Ovary (tissue), 9 donors: Measurements from ENCODE around the gene DSCAML1. TPM values are rescaled to one million over a fixed set of nuclear protein-coding genes. Genes with fewer than 3 reads are reported as not detected.

Experiments
- DNase-seq, 5 donors: peaks; one replicate each; pipeline ENCODE4 v3.0.0-alpha.2; 2019 to 2020
- H3K27ac ChIP-seq, 2 donors: fragments of 200-600 bp; one replicate each; pipeline versions ENCODE4 v1.5.1 to v1.8.0; 2019 to 2022
- H3K27me3 ChIP-seq: fragments of 200-600 bp; one replicate; pipeline ENCODE4 v1.8.0; 2022
- H3K36me3 ChIP-seq: fragments of 200-600 bp; sonication (generic); one replicate; pipeline ENCODE4 v1.5.1; 2019
- H3K4me1 ChIP-seq: one replicate; pipeline ENCODE4 v1.8.1; 2013; ENCODE audit warnings: mild to moderate bottlenecking, moderate library complexity; ENCODE audit not compliant: insufficient read depth
- H3K4me3 ChIP-seq: fragments of 200-600 bp; sonication (generic); one replicate; pipeline ENCODE4 v1.5.1; 2017
- H3K9me3 ChIP-seq, 2 donors: fragments of 200-600 bp in 1 of 2; sonication (generic) in 1 of 2; one replicate each; pipeline versions ENCODE4 v1.5.1 to v1.8.1; 2013 to 2019; ENCODE audit warnings: mild to moderate bottlenecking in 1 of 2, moderate library complexity in 1 of 2
- CTCF ChIP-seq, 3 donors: fragments of 450-650 bp in 2 of 3; fragments of 200-600 bp in 1 of 3; IDR thresholded peaks; one replicate each; pipeline versions ENCODE4 v1.5.1 to v1.8.0; 2016 to 2022; ENCODE audit warnings: antibody characterized with exemption in 3 of 3, mild to moderate bottlenecking in 1 of 3
- EP300 ChIP-seq: sonication (generic); formaldehyde crosslinking; IDR thresholded peaks from one replicate; pipeline ENCODE4 v1.6.1; 2017; ENCODE audit warnings: antibody characterized with exemption
- POLR2A ChIP-seq: fragments of 450-650 bp; IDR thresholded peaks from one replicate; pipeline ENCODE4 v1.6.1; 2017; ENCODE audit warnings: antibody characterized with exemption, mild to moderate bottlenecking, moderate library complexity
- WGBS, 3 donors: extraction: QIAGEN DNeasy Blood & Tissue Kit in 1 of 3; methylation state at CpG; one replicate each; pipeline versions ENCODE4 v1.1.5 to v1.1.7; 2013 to 2017; 5-methylcytosine and 5-hydroxymethylcytosine counted together
- intact Hi-C, 4 donors: fragments of 100-400 bp; cut with DNase I; formaldehyde crosslinking; loops; one replicate each; pipeline versions ENCODE4 v1.11.0 to v1.15.1; 2022 to 2023
- polyA plus RNA-seq, 2 donors: library from polyadenylated mRNA; stranded (reverse); fragments of 200-250 nt in 1 of 2; fragments of 350-450 nt in 1 of 2; fragmentation: Illumina TruSeq in 1 of 2; extraction: RNeasy Lipid Tissue Mini Kit (QIAGEN cat#74804) in 1 of 2; gene quantifications; one replicate each; pipeline ENCODE4 v1.2.3, GENCODE V29; 2013 to 2014
- total RNA-seq, 7 donors: library from RNA; depleted of rRNA in 2 of 7; stranded (reverse); fragments of >200 nt in 2 of 7; fragmentation: NEBNext Ultra II Directional in 3 of 7; extraction: Animal tissue kit (Norgen Biotek cat#: 25700) in 3 of 7; gene quantifications; one replicate each; pipeline versions ENCODE4 v1.1.0 to v1.2.4, GENCODE V29; 2016 to 2023
- donor health status: DM: no; HTN: no; CAD: no; lungs with moderate emphysema.
- donor health status: DM: no; HTN: no; CAD: no.
- donor health status: Bipolar disorder and iron deficiency.
- donor health status: DM: yes; HTN: yes; CAD: no.
- donor health status: DM: no; HTN: no; CAD: no.
- donor health status: DM: yes; HTN: yes; CAD: no.

DSCAML1 gene
- total and polyA plus RNA-seq, 9 donors = 0.77 to 16.5 (median 10.6) TPM

- DNase-seq = no peak
- TF ChIP-seq EP300 (no peak), CTCF (IDR thresholded peaks at IDR 0.05) (no peak), POLR2A (no peak)
- 92 to 94% (median 92%) methylated on average over 21 of the region's 21 CpGs for WGBS, 3 donors
- H3K27me3 ChIP-seq = no peaks in the 10 kb centered on the region
- no peaks in the 10 kb centered on the region for H3K36me3 ChIP-seq
- no peaks in the 10 kb centered on the region for H3K4me1 ChIP-seq
- H3K9me3 ChIP-seq = no peaks in the 10 kb centered on the region
- H3K27ac ChIP-seq = no peak overlapping the region
- intact Hi-C loops = no loop called here
- no peak overlapping the region for H3K4me3 ChIP-seq
Measured at GRCh38 chr11:117520966-117521365, 276.1 kb downstream of the DSCAML1 start.

- TF ChIP-seq EP300 (no peak), CTCF (IDR thresholded peaks at IDR 0.05) (no peak), POLR2A (no peak)
- 85 to 88% (median 87%) methylated on average over 3 of the region's 3 CpGs for WGBS, 3 donors
- no peaks in the 10 kb centered on the region for H3K36me3 ChIP-seq
- no peak for DNase-seq
- no peaks in the 10 kb centered on the region for H3K27me3 ChIP-seq
- H3K4me1 ChIP-seq = no peaks in the 10 kb centered on the region
- intact Hi-C loops = no loop called here
- no peaks in the 10 kb centered on the region for H3K9me3 ChIP-seq
- H3K4me3 ChIP-seq = no peak overlapping the region
- no peak overlapping the region for H3K27ac ChIP-seq
Measured at GRCh38 chr11:117520201-117520600, 276.8 kb downstream of the DSCAML1 start.

- intact Hi-C loops = no loop called here
- no peak overlapping the region for H3K4me3 ChIP-seq
Measured at GRCh38 chr11:117519590-117519989, 277.4 kb downstream of the DSCAML1 start.

GRCh38 chr11:117519170-117519569 is 277.8 kb downstream of the DSCAML1 start:
- TF ChIP-seq POLR2A (no peak), CTCF (IDR thresholded peaks at IDR 0.05) (no peak), EP300 (no peak)
- Histone ChIP-seq H3K27me3 (no peaks in the 10 kb centered on the region), H3K4me1 (no peaks in the 10 kb centered on the region), H3K27ac (no peak overlapping the region), H3K36me3 (no peaks in the 10 kb centered on the region), H3K9me3 (no peaks in the 10 kb centered on the region), H3K4me3 (no peak overlapping the region)
- DNase-seq = no peak
- intact Hi-C loops = no loop called here
- 48 to 59% (median 53%) methylated on average over 9 of the region's 9 CpGs for WGBS, 3 donors

More at GRCh38 chr11:117519590-117519989, 277.4 kb downstream of the DSCAML1 start:
- TF ChIP-seq POLR2A (no peak), CTCF (IDR thresholded peaks at IDR 0.05) (no peak), EP300 (no peak)
- Histone ChIP-seq H3K36me3 (no peaks in the 10 kb centered on the region), H3K9me3 (no peaks in the 10 kb centered on the region), H3K27ac (no peak overlapping the region), H3K4me1 (no peaks in the 10 kb centered on the region), H3K27me3 (no peaks in the 10 kb centered on the region)
- WGBS, 3 donors = 77 to 86% (median 81%) methylated on average over 4 of the region's 4 CpGs
- DNase-seq = no peak
